Activated CD4-positive, alpha-beta T cell treated with anti-CD3 and anti-CD28 coated beads, Interleukin-2, amount 50 U/mL, for 24 hours (primary cell): ENCODE results near the gene STATH.
"Not testable (repeated sequence)": the region's sequence is repeated elsewhere in the genome, so short reads cannot be mapped to it uniquely, and the experiment has no call there.

ENCODE experiments used
- DNase-seq, 2 donors: peaks; one replicate each; pipeline ENCODE4 v3.0.0-alpha.2; 2020; ENCODE audit warnings: low read depth in 1 of 2, low spot score in 1 of 2

Gene STATH, protein sequence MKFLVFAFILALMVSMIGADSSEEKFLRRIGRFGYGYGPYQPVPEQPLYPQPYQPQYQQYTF

DNA sequence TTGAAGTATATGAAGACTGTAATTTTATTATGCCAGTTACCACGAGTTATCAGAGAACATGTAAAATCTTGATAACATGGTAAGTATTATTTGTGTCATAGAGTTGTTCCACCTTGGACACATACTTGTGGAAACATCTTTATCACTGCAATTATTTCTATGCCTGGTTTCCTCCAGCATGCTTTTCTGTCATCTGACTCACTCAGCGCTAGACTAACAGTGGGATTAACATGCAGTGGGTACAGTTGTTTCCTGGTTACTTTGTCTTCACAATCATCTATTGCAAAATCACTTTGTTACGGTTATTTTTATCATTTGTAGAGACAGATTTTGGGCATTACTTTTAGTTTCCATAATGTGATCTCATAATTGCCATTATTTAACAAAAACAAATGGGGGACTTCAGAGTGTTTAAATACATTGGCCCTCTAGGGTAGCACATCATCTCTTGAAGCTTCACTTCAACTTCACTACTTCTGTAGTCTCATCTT is at the start of gene STATH:
STATH (plus strand) TSS at position 441 of the 491 bp plus-strand sequence. CDS start 2,472 bp downstream, outside the sequence.
- no peak for DNase-seq

GRCh38 chr4:69951602-69952001 is 44.2 kb upstream of the STATH start:
- DNase-seq: no peak

- no peak for DNase-seq
Measured at GRCh38 chr4:69957209-69957608, 38.6 kb upstream of the STATH start.

DNA sequence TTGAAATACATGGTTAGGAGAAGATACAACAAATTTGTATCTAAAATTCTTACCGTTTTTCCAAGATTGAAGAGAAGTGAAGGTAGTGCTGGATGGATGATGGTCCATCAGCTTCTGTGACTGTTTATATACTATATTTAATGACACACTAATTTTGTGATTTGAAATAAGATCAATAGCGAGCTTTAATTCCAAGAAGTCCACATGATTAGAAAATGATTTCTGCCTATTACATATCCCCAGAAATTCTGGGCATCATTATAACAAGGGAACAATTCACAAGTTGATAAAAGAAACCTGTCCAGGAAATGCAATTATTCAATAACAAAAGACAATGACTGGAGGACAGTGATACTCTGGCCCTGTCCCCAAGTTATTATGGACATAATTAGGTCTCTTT is 30.1 kb upstream of the STATH start, which contains the start of gene CSN2:
CSN2 (minus strand) TSS at position 101 of the 400 bp plus-strand sequence. CDS start 4,733 bp downstream, outside the sequence.
- DNase-seq: no peak

- no peak for DNase-seq
Measured at GRCh38 chr4:69970071-69970470, 25.7 kb upstream of the STATH start.

DNA sequence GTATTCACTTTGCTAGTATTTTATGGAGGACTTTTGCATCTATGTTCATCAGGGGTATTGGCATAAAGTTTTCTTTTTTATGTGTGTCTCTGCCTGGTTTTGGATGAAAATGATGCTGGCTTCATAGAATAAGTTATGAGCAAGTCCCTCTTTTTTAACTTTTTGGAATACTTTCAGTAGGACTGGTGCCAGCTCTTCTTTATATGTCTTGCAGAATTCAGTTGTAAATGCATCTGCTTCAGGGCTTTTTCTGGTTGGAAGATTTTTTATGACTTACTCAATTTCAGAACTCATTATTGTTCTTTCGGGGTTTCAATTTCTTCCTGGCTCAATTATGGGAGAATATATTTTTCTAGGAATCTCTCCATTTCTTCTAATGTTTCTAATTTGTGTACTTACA is 21.1 kb upstream of the STATH start:
- no peak for DNase-seq

DNA sequence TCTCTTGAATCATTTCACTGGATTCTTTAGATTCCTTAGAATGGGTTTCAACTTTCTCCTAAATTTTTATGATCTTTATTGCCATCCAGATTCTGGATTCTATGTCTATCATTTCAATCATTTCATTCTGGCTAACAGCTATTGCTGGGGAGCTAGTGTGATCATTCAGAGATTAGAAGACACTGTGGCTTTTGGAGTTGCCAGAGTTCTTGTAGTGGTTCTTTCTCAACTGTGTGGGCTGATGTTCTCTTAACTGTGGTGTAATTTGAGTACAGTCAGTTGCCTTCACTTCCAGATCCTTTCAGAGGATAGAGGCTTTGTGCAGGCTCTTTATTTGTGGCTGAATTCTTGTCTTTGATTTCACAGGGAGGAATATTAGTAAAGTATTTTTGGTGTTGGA is 18.2 kb upstream of the STATH start:
- no peak for DNase-seq

GRCh38 chr4:69984030-69984443 is 11.7 kb upstream of the STATH start:
- DNase-seq: no peak

- DNase-seq: no peak
Measured at GRCh38 chr4:69986663-69987062, 9.1 kb upstream of the STATH start.

DNA sequence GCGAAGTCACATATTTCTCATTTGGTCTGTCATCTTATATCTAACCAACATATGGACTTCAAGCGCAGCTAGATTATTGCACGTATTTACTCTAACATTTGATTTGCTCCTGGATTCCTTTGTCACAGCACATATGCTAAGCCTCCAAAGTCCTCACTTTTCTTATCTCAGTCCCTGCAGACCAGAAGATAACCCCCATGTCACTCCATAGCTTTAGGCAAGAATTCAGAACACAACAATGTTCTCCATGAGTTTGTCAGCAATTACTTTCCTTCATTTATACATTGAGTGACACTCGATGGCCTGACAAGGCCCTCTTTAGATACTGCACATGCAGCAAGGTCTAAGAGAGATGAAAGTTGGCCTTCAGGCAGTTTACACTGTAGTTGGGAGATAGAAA is 4.8 kb upstream of the STATH start:
- no peak for DNase-seq

DNA sequence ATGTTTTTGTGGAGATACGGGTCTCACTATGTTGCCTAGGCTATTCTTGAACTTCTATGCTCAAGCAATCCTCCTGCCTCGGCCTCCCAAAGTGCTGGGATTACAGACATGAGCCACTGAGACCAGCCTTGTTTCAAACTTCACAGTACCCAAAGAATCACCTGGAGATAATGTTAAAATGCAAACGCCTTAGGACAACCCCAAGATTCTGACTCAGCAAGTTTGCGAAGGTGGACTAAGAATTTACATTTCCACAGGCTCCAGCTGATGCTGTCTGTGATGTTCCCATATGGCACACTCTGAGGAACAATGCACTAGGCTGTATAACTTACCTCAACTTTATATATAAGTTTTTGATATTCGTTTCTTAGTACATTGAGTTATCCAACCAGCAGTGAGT is 984 bp upstream of the STATH start:
- no peak for DNase-seq

GRCh38 chr4:69999420-69999819 is 3.7 kb downstream of the STATH start:
- no peak for DNase-seq

- DNase-seq: no peak
Measured at GRCh38 chr4:70000711-70001110, 4.9 kb downstream of the STATH start.

GRCh38 chr4:70002507-70002906 is 6.7 kb downstream of the STATH start:
- DNase-seq: no peak

- DNase-seq: no peak
Measured at GRCh38 chr4:70008771-70009170, 13.0 kb downstream of the STATH start.

GRCh38 chr4:70019006-70019405 is 23.2 kb downstream of the STATH start:
- DNase-seq: not testable (repeated sequence)

- no peak for DNase-seq
Measured at GRCh38 chr4:70023218-70023617, 27.5 kb downstream of the STATH start.

DNA sequence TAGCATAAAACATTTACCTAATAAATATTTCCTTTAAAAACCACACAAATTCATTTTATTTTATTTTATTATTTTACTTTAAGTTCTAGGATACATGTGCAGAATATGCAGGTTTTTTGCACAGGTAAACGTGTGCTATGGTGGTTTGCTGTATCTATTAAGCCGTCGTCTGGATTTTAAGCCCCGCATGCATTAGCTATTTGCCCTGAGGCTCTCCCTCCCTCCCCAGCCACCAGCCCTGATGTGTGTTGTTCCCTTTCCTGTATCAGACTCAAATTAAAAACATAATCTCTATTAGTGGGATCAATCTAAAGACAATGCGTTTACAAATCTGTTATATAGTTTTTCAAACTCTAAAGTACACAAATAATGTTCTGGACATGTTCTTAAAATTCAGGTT is 31.2 kb downstream of the STATH start:
- DNase-seq: no peak

- DNase-seq: not testable (repeated sequence)
Measured at GRCh38 chr4:70028159-70028558, 32.4 kb downstream of the STATH start, which contains the start of gene HTN3. Gene HTN3 (plus strand): TSS chr4:70028459. CDS start chr4:70030741, 2,282 bp downstream.

GRCh38 chr4:70037559-70037958 is 41.8 kb downstream of the STATH start:
- DNase-seq: not testable (repeated sequence)

GRCh38 chr4:70039928-70040327 is 44.2 kb downstream of the STATH start:
- DNase-seq: not testable (repeated sequence)

DNA sequence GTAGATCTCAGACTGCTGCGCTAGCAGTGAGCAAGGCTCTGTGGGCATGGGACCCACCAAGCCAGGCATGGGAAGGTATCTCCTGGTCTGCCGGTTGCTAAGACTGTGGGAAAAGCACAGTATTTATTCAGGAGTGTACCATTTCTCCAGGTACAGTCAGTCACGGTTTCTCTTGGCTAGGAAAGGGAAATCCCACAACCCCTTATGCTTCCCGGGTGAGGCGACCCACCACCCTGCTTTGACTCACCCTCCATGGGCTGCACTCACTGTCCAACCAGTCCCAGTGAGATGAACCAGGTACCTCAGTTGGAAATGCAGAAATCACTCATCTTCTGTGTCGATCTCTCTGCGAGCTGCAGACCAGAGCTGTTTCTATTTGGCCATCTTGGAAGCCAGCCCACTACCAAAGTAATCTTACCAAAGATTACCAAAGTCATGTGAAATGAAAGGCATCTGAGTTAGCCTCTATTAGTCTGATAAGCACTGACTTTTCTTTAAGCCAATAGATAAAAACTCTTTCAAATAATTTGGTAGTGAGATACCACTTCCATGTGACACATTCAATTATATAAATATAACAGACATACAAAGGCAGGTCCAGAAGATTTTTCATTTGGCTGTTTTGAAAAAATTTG is 46.0 kb downstream of the STATH start:
- DNase-seq: no peak

DNA sequence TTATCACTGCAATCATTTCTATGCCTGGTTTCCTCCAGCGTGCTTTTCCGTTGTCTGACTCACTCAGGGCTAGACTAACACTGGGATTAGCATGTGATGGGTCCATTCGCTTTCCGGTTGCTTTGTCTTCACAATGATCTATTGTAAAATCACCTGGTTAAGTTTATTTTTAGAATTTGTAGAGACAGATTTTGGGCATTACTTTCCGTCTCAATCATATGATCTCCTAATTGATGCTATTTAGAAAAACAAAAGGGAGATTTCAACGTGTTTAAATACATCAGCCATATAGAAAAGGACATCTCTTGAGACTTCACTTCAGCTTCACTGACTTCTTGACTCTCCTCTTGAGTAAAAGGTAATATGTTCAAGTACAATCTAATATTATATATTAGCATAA is 54.4 kb downstream of the STATH start, which contains the start of gene HTN1:
HTN1 (plus strand) TSS at position 301 of the 400 bp plus-strand sequence. CDS start 2,639 bp downstream, outside the sequence.
- not testable (repeated sequence) for DNase-seq
